GM19467 (cell line): ENCODE measurements around the gene SLFN11.
"Not testable (repeated sequence)": the region's sequence is repeated elsewhere in the genome, so short reads cannot be mapped to it uniquely, and the experiment has no call there.

Experiments
- ATAC-seq: cut with Tn5 transposase; IDR thresholded peaks from one replicate; pipeline ENCODE4 v1.9.1; 2021; ENCODE audit warnings: mild to moderate bottlenecking, moderate library complexity; ENCODE audit not compliant: unreplicated experiment

The SLFN11 gene

GRCh38 chr17:35373534-35373983, at the start of gene SLFN11:
Gene SLFN11 (minus strand): TSS chr17:35373621. CDS start chr17:35363807, 9,814 bp downstream.
- no peak for ATAC-seq

- ATAC-seq = not testable (repeated sequence)
Observed at GRCh38 chr17:35421069-35421468, 47.6 kb upstream of the SLFN11 start.

DNA sequence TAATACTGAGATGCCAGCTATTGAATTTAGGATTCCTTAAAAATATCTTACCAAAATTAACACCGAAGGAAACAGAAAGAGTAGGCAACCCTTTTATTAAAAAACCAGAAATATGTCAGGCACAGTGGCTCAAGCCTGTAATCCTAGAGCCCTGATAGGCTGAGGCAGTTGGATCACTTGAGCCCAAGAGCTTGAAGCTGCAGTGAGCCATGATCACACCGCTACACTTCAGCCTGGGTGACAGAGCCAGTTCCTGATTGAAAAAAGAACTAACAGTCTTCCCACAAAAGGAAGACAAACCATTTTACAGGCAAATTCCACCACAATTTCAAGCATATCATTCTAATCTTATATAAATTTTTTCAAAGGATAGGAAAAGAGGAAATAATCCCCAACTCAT, 43.2 kb upstream of the SLFN11 start:
- ATAC-seq = no peak

DNA sequence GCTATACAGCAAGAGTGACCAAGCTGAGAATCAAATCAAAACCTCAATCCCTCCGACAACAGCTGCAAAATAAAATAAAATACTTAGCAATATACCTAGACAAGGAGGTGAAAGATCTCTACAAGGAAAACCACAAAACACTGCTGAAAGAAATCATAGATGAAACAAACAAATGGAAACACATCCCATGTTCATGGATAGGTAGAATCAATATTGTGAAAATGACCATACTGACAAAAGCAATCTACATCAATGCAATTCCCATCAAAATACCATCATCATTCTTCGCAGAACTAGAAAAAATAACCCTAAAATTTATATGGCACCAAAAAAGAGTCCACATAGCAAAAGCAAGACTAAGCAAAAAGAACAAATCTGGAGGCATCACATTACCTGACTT, 41.3 kb upstream of the SLFN11 start:
- not testable (repeated sequence) for ATAC-seq

DNA sequence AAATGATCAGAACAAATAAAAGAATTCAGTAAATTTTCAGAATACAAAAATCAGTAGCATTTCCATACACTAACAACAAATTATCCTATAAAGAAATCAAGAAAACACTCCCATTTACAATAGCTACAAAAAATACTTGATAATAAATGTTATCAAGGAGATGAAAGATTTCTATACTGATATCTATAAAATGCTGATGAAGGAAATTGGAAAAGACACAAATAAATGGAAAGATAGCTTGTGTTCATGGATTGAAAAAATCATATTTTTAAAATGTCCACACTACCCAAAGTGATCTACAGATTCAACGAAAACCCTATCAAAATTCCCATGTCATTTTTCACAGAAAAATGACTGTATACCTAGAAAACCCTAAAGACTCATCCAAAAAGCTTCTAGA, 40.8 kb upstream of the SLFN11 start:
- no peak for ATAC-seq

DNA sequence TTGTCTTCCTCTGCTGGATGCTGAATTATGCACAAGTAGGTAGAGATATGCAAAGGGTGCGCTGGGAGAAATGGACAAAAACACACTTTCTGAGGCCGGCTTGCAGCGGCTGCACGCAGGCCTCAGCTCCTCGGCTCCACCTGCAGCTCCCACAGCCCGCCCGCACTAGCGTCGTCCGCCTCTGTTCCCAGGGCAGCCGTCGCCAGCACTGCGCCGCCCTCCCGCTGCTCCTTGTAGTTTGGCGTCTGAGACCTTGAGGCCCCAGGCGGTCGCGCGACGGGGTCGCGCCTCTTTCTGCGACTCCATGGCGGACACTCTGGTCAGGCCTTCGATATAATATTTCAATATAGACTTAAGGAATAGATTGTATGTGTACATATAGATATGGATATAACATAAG, 34.1 kb upstream of the SLFN11 start:
- ATAC-seq = no peak

DNA sequence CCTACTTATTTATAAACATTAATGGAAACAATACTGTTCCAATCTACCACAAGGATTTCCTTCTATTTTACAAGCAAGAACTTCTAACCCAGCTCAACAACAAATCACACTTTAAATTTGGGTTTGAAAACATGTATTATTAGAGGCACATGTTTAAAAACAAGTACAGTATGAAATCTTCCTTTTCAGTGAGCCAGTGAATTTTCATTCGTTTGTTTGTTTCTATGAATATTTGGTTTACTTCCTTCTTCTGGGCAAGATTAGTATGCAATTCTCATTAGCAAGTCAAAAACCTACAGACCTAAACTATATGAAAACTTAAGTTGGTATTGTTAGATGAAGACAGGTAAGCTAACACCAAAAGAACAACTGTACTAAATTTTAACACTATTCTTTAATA, 33.1 kb upstream of the SLFN11 start:
- no peak for ATAC-seq

GRCh38 chr17:35404360-35404759, 30.9 kb upstream of the SLFN11 start:
- ATAC-seq = no peak

GRCh38 chr17:35393783-35394182, 20.4 kb upstream of the SLFN11 start:
- not testable (repeated sequence) for ATAC-seq

GRCh38 chr17:35390663-35391062, 17.2 kb upstream of the SLFN11 start:
- no peak for ATAC-seq

- no peak for ATAC-seq
Observed at GRCh38 chr17:35390156-35390555, 16.7 kb upstream of the SLFN11 start.

DNA sequence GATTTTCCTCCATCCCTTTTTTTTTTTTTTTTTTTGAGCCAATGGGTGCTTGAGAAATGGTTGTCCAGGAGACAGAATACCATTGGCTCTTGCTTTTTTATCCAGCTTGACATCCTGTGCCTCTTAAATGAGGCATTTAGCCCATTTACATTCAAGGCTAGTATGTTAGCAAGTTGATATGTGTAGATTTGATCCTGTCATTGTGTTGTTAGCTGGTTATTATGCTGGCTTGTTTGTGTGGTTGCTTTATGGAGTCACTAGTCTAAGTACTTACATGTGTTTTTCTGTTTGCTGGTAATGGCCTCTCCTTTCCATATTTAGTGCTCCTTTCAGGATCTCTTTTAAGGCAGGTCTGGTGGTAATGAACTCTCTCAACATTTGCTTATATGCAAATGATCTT, 14.1 kb upstream of the SLFN11 start:
- ATAC-seq = no peak

- ATAC-seq = no peak
Observed at GRCh38 chr17:35377706-35378105, 4.3 kb upstream of the SLFN11 start.

- no peak for ATAC-seq
Observed at GRCh38 chr17:35377068-35377467, 3.6 kb upstream of the SLFN11 start.

DNA sequence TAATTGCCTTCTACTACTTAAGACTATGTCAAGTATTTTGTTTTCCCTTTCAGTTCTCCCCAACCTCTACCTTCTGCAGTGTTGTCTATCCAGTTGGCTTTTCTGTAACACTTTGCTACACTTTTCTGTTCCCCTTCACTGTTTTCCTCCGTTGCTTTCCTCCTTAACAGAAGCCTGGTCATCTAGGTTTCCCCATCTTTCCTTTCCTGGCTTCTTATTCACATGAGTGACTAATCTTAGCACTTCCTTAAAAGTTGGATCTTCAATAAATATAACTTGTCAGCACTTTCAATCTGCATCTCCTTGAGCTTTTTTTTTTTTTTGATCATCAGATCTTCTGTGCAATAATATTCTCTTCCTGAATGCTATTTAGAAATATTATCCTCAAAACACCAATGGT, 2.8 kb upstream of the SLFN11 start:
- ATAC-seq = no peak

GRCh38 chr17:35374766-35375344, 1.4 kb upstream of the SLFN11 start:
- no peak for ATAC-seq

- no peak for ATAC-seq
Observed at GRCh38 chr17:35373984-35374765, 754 bp upstream of the SLFN11 start.

DNA sequence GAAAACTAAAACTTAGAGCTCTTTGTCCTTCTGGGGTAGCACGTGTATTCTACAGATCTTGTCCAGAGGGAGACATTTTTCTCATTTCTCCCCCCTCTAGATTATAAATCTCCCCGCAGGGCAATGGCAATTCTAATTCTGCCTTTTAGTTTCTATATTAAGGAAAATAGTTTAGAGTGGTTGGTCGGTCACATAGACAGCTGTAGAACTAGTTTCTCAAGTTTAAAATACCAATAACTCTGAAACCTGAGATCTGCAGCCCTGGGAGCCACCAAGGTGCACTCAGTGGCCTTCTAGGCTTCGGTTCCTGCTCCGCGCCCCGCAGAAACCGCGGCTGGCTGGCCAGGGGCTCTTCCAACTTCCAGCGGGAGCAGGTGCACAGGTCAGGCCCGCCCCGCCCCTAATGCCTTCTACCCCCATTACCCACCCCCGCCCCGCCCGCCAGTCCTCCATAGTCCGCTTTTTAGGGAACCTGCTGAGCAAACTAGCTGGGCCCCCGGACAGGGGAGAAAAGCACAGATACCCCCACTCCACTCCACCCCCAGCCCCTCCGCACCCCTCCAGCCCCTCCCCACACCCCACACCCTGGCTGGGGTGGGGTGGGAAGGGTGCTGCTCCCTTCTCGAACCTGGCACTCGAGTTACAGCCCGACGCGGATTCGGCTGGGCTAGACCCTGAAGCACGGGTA, 431 bp downstream of the SLFN11 start:
- ATAC-seq = no peak

DNA sequence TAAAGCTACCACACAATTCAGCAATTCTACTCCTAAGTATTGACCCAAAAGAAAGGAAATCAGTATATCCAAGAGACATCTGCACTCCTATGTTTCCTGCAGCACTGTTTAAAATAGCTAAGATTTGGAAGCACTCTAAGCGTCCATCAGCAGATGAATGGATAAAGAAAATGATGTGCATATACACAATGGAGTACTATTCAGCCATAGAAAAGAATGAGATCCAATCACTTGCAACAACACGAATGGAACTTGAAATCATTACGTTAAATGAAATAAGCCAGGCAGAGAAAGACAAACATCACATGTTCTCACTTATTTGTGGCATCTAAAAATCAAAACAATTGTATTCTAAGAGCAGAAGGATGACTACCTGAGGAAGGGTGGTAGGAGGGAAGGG, 1.5 kb downstream of the SLFN11 start:
- ATAC-seq = no peak

DNA sequence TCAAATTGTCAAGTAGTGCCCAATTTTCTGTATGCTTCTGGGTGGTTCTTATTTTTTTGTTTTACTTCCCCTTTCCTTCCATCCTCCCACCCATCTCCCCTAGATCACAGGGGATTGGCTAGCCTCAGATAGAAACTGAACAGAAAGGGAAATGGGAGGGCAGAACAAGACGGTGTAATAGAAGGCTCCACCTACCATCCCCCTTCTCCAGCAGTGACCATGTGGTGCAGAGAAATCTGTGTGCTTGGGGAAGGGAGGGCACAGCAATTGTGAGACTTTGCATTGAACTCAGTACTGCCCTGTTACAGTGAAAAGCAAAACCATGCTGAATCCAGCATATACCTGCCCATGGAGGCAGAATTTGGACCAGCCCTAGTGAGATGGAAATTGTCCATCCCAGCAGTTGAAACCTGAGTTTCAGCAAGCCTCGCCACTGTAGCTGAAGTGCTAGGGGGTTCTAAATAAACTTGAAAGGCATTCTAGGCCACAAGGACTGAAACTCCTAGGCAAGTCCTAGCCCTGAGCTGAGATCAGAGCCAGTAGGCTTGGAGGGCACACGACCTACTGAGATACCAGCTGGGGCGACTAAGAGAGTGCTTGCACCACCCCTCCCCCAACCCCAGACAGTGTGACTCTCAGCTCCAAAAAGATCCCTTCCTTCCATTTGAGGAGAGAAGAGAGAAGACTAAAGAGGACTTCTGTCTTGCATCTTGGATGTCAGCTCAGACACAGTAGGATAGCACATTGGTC, 5.2 kb downstream of the SLFN11 start:
- peak; percentile 94 for ATAC-seq

DNA sequence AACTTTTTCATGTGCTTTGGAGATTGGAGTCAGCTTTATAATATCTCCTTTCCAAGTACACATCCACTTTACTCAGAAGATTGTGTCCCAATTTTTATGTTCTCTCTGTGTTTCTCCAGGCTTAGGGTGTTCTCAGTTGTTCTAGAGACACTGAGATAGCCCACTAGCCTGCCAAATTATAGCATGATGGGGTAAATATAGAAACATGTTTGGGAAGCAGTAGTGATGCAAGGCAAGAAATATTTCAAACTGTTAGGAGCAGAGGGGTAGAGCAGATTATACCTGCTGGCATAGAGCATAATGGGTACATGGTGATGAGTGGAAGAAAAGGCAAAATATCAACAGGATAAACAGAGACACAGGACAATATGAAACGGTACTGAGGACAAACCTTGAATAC, 12.4 kb downstream of the SLFN11 start:
- ATAC-seq = no peak
